Loucy (cell line): ENCODE measurements around the gene CDH13.

ENCODE experiments used
- H2AFZ ChIP-seq: fragments of 200-600 bp; sonication (generic); 2 replicates; pipeline ENCODE4 v1.6.0; 2016; ENCODE audit warnings: antibody characterized with exemption, mild to moderate bottlenecking, low read length, moderate library complexity
- H3F3A ChIP-seq: fragments of 200-600 bp; 2 replicates; pipeline ENCODE4 v1.6.0; 2016; ENCODE audit warnings: antibody characterized with exemption, low read depth, mild to moderate bottlenecking
- H3K27me3 ChIP-seq: fragments of 200-600 bp; sonication (generic); 2 replicates; pipeline ENCODE4 v1.6.1; 2014; ENCODE audit warnings: low read length, mild to moderate bottlenecking; ENCODE audit not compliant: insufficient read depth, poor library complexity, severe bottlenecking
- H3K36me3 ChIP-seq: fragments of 200-600 bp; sonication (generic); 2 replicates; pipeline ENCODE4 v1.6.1; 2016; ENCODE audit warnings: low read length; ENCODE audit not compliant: insufficient read depth
- H3K4me1 ChIP-seq: fragments of 200-600 bp; sonication (generic); 2 replicates; pipeline ENCODE4 v1.5.1; 2014; ENCODE audit warnings: low read length, mild to moderate bottlenecking; ENCODE audit not compliant: insufficient read depth, poor library complexity, severe bottlenecking
- H3K4me2 ChIP-seq: fragments of 200-600 bp; sonication (generic); 2 replicates; pipeline ENCODE4 v1.6.0; 2014; ENCODE audit warnings: antibody characterized with exemption, low read length, low read depth, mild to moderate bottlenecking; ENCODE audit not compliant: poor library complexity, severe bottlenecking
- H3K4me3 ChIP-seq: fragments of 200-600 bp; sonication (generic); 2 replicates; pipeline ENCODE4 v1.5.1; 2014; ENCODE audit warnings: low read length, mild to moderate bottlenecking, mixed read lengths; ENCODE audit not compliant: poor library complexity, severe bottlenecking
- H3K79me2 ChIP-seq: fragments of 200-600 bp; sonication (generic); 2 replicates; pipeline ENCODE4 v1.6.1; 2014; ENCODE audit warnings: low read length; ENCODE audit not compliant: insufficient read depth
- H3K9ac ChIP-seq: fragments of 200-600 bp; sonication (generic); 2 replicates; pipeline ENCODE4 v1.6.0; 2014; ENCODE audit warnings: mild to moderate bottlenecking, low read depth, low read length, moderate library complexity; ENCODE audit not compliant: poor library complexity, severe bottlenecking
- H3K9me2 ChIP-seq: fragments of 200-600 bp; sonication (generic); replicated peaks from 2 replicates; pipeline ENCODE4 v1.6.1; 2016; ENCODE audit warnings: low read depth, low read length, mixed read lengths
- H3K9me3 ChIP-seq: fragments of 200-600 bp; sonication (generic); 2 replicates; pipeline ENCODE4 v1.6.1; 2014; ENCODE audit warnings: mild to moderate bottlenecking, antibody characterized with exemption, low read length, low read depth; ENCODE audit not compliant: insufficient read depth
- H4K20me1 ChIP-seq: fragments of 200-600 bp; sonication (generic); 2 replicates; pipeline ENCODE4 v1.6.0; 2014; ENCODE audit warnings: antibody characterized with exemption, low read length, mild to moderate bottlenecking; ENCODE audit not compliant: insufficient read depth, poor library complexity, severe bottlenecking
- CTCF ChIP-seq: fragments of 200-600 bp; sonication (generic); conservative IDR thresholded peaks from 2 replicates; pipeline ENCODE4 v1.5.1; 2014; ENCODE audit warnings: mild to moderate bottlenecking, antibody characterized with exemption, low read length
- EZH2phosphoT487 ChIP-seq: fragments of 200-600 bp; IDR thresholded peaks from 2 replicates; pipeline ENCODE4 v1.6.1; 2018; ENCODE audit warnings: antibody characterized with exemption, mild to moderate bottlenecking, moderate library complexity, borderline replicate concordance

The CDH13 gene

GRCh38 chr16:82891918-82892317, 265.1 kb downstream of the CDH13 start:
- no peak overlapping the region for H3K4me3 ChIP-seq
- no peaks in the 10 kb centered on the region for H3F3A ChIP-seq
- no peaks in the 10 kb centered on the region for H3K36me3 ChIP-seq
- TF ChIP-seq CTCF = no peak
- TF ChIP-seq EZH2phosphoT487 = no peak
- H3K27me3 ChIP-seq = no peaks in the 10 kb centered on the region
- no peaks in the 10 kb centered on the region for H3K79me2 ChIP-seq
- H3K4me1 ChIP-seq = no peaks in the 10 kb centered on the region
- no peaks in the 10 kb centered on the region for H3K9me3 ChIP-seq
- H3K9me2 ChIP-seq = no peaks in the 10 kb centered on the region
- no peak overlapping the region for H2AFZ ChIP-seq
- H3K4me2 ChIP-seq = no peak overlapping the region
- no peaks in the 10 kb centered on the region for H4K20me1 ChIP-seq
- H3K9ac ChIP-seq = no peak overlapping the region

GRCh38 chr16:82892324-82892723, 265.6 kb downstream of the CDH13 start:
- no peaks in the 10 kb centered on the region for H3K79me2 ChIP-seq
- H3K9me3 ChIP-seq = no peaks in the 10 kb centered on the region
- H3K36me3 ChIP-seq = no peaks in the 10 kb centered on the region
- no peak overlapping the region for H2AFZ ChIP-seq
- no peaks in the 10 kb centered on the region for H3F3A ChIP-seq
- no peak overlapping the region for H3K4me3 ChIP-seq
- H4K20me1 ChIP-seq = no peaks in the 10 kb centered on the region
- no peaks in the 10 kb centered on the region for H3K27me3 ChIP-seq
- no peak overlapping the region for H3K9ac ChIP-seq
- no peaks in the 10 kb centered on the region for H3K9me2 ChIP-seq
- TF ChIP-seq CTCF (no peak), EZH2phosphoT487 (no peak)
- no peak overlapping the region for H3K4me2 ChIP-seq
- H3K4me1 ChIP-seq = no peaks in the 10 kb centered on the region

- H3K4me2 ChIP-seq = no peak overlapping the region
- no peaks in the 10 kb centered on the region for H3K4me1 ChIP-seq
- no peaks in the 10 kb centered on the region for H3K36me3 ChIP-seq
- no peaks in the 10 kb centered on the region for H3K79me2 ChIP-seq
- no peak overlapping the region for H3K9ac ChIP-seq
- no peaks in the 10 kb centered on the region for H3K9me2 ChIP-seq
- H3K27me3 ChIP-seq = no peaks in the 10 kb centered on the region
- TF ChIP-seq CTCF = no peak
- no peak for TF ChIP-seq EZH2phosphoT487
- no peak overlapping the region for H2AFZ ChIP-seq
- H3K9me3 ChIP-seq = no peaks in the 10 kb centered on the region
- no peaks in the 10 kb centered on the region for H3F3A ChIP-seq
- no peak overlapping the region for H3K4me3 ChIP-seq
- H4K20me1 ChIP-seq = no peaks in the 10 kb centered on the region
Observed at GRCh38 chr16:82895843-82896242, 269.1 kb downstream of the CDH13 start.
